AG04449 (cell line): ENCODE results near the gene CNOT8.

ENCODE experiments used
- CTCF ChIA-PET: fragments of 350-600 bp; formaldehyde crosslinking; extraction: SDS; loops from one replicate; lab custom pipeline; 2021; ENCODE audit warnings: antibody characterized with exemption; lab: Yijun Ruan, JAX
- POLR2A ChIA-PET: fragments of 400-600, 350-600 bp; formaldehyde crosslinking; extraction: SDS; loops from one replicate; lab custom pipeline; 2020; ENCODE audit warnings: antibody characterized with exemption, inconsistent platforms; lab: Yijun Ruan, JAX
- DNase-seq: peaks from one replicate; pipeline ENCODE4 v3.0.0-alpha.2; 2010; ENCODE audit warnings: low read depth, low spot score
- H3K4me3 ChIP-seq: 2 replicates; pipeline ENCODE4 v1.5.1; 2011; ENCODE audit warnings: low read depth, mild to moderate bottlenecking, control low read depth, low read length
- CTCF ChIP-seq: IDR thresholded peaks from one replicate; pipeline ENCODE4 v1.5.1; 2011; ENCODE audit warnings: mild to moderate bottlenecking, moderate library complexity, low read length, control low read depth, inconsistent platforms; ENCODE audit not compliant: insufficient read depth; ENCODE audit errors: missing control alignments

The CNOT8 gene

GRCh38 chr5:154815025-154815424, 43.4 kb upstream of the CNOT8 start:
- CTCF ChIA-PET = interaction anchor here (0.6 to 0.7 kb wide), 2 partner anchors 14 to 165 kb away, joined by 3 read pairs; no protein-coding TSS in a partner anchor
- POLR2A ChIA-PET = no interaction called here
- no peak for DNase-seq
- no peak for TF ChIP-seq CTCF
- H3K4me3 ChIP-seq = no peak overlapping the region

- DNase-seq = no peak
- ChIA-PET POLR2A (no interaction called here), CTCF (interaction anchor here (0.7 to 1.9 kb wide), 3 partner anchors 10 to 169 kb away, joined by 3 to 5 read pairs (median 4); no protein-coding TSS in a partner anchor)
- H3K4me3 ChIP-seq = no peak overlapping the region
- TF ChIP-seq CTCF = no peak
Observed at GRCh38 chr5:154815684-154816247, 42.7 kb upstream of the CNOT8 start.

DNA sequence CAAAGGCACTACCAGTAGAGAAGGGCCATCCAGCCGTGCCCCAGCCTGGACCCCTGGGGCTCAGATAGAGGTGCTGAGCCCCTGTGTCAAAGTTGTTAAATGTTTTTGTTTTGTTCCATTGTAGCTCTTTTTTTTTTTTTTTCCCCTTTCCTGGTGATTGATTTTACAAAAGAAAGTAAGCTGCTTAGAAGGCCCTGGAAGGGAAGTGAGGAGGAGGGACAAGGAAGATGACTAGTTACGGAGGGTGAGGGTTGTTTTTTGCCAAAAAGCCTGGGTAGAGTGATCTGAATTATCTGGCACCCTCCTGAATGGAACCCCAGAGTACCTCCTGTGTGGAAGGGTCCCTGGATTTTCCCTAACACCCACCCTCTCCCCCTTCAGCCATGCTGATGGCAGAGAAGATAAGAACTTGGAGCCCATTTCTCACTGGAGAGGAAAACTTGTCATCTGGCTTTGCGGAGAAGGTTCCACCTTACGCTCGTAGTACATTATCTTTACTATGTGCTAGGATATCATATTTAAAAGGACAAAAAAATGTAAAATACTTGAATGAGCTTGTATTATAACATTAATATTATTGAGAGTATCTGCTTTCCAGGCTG, 41.4 kb upstream of the CNOT8 start:
- no peak for DNase-seq
- no peak for TF ChIP-seq CTCF
- POLR2A ChIA-PET = no interaction called here
- CTCF ChIA-PET = interaction anchor here (0.6 to 1.9 kb wide), 3 partner anchors 11 to 170 kb away, joined by 3 to 5 read pairs (median 4); no protein-coding TSS in a partner anchor
- H3K4me3 ChIP-seq = no peak overlapping the region

GRCh38 chr5:154817815-154818214, 40.6 kb upstream of the CNOT8 start:
- CTCF ChIA-PET = interaction anchor here (1.9 kb wide), 1 partner anchor 171 kb away, joined by 5 read pairs; no protein-coding TSS in a partner anchor
- DNase-seq = no peak
- no peak for TF ChIP-seq CTCF
- no peak overlapping the region for H3K4me3 ChIP-seq
- POLR2A ChIA-PET = no interaction called here

- POLR2A ChIA-PET = no interaction called here
- CTCF ChIA-PET = interaction anchor here (2.8 kb wide), 1 partner anchor 168 kb away, joined by 9 read pairs; no protein-coding TSS in a partner anchor
- no peak for DNase-seq
- no peak overlapping the region for H3K4me3 ChIP-seq
- TF ChIP-seq CTCF = no peak
Observed at GRCh38 chr5:154818471-154819116, 39.8 kb upstream of the CNOT8 start.

GRCh38 chr5:154819546-154819945, 38.9 kb upstream of the CNOT8 start:
- no peak for DNase-seq
- no peak for TF ChIP-seq CTCF
- CTCF ChIA-PET = interaction anchor here (2.8 kb wide), 1 partner anchor 169 kb away, joined by 9 read pairs; no protein-coding TSS in a partner anchor
- no peak overlapping the region for H3K4me3 ChIP-seq
- POLR2A ChIA-PET = no interaction called here
